PC-9 (cell line): Measurements from ENCODE around the gene GOLGA1.

Experiments
- EZH2 ChIP-seq: fragments of 200-600 bp; sonication (generic); IDR thresholded peaks from 2 replicates; pipeline ENCODE4 v1.8.0; 2017; ENCODE audit warnings: antibody characterized with exemption, low read depth
- TF ChIP-seq, protein P1 (sequence below): fragments of 200-600 bp; sonication (generic); conservative IDR thresholded peaks from 2 replicates; pipeline ENCODE4 v1.6.1; 2017; ENCODE audit warnings: mixed run types, antibody characterized with exemption, mild to moderate bottlenecking, moderate library complexity

DNA sequence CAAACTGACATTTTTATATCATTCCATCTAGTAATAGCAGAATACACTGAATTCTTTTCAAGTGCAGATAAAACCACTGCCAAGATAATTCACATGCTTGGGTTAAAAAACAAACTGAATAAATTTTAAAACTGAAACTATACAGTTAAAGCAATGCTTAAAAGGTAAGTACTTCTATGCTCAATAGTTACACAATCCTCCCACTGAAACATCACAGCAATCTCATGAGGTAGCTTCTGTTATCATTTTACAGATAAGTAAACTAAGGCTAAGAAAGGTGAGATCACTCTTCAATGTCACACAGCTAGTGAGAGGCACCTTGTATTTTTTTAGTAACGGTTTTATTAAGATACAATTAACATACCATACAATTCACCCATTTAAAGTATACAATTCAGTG lies 13.4 kb upstream of the GOLGA1 start:
- no peak for TF ChIP-seq EZH2
- TF ChIP-seq, protein P1, sequence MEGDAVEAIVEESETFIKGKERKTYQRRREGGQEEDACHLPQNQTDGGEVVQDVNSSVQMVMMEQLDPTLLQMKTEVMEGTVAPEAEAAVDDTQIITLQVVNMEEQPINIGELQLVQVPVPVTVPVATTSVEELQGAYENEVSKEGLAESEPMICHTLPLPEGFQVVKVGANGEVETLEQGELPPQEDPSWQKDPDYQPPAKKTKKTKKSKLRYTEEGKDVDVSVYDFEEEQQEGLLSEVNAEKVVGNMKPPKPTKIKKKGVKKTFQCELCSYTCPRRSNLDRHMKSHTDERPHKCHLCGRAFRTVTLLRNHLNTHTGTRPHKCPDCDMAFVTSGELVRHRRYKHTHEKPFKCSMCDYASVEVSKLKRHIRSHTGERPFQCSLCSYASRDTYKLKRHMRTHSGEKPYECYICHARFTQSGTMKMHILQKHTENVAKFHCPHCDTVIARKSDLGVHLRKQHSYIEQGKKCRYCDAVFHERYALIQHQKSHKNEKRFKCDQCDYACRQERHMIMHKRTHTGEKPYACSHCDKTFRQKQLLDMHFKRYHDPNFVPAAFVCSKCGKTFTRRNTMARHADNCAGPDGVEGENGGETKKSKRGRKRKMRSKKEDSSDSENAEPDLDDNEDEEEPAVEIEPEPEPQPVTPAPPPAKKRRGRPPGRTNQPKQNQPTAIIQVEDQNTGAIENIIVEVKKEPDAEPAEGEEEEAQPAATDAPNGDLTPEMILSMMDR = no peak
